Measurements from ENCODE around the gene PI4K2B. TPM values are rescaled to one million over a fixed set of nuclear protein-coding genes. Genes with fewer than 3 reads are reported as not detected.

Gene PI4K2B
- total and polyA plus RNA-seq, 2 of the 8 experiments (the other 6 are each of a cell fraction or from before 2014, with no cell fraction given), result 3.0 to 16.2 TPM

GRCh38 chr4:25245181-25245580 lies 11.3 kb downstream of the PI4K2B start:
- H3K4me1 ChIP-seq (replicated peaks in 1 of 4; ENCODE audit: control insufficient read depth in 3 of 4, insufficient read depth in 4 of 4, low read length in 3 of 4), result no peaks in the 10 kb centered on the region
- no peak overlapping the region for H3K23ac ChIP-seq (ENCODE audit: insufficient read length)
- no peak overlapping the region for H4K91ac ChIP-seq (replicated peaks; ENCODE audit: insufficient read length, low read length)
- no peaks in the 10 kb centered on the region for H3K27me3 ChIP-seq (replicated peaks in 1 of 4; ENCODE audit: control insufficient read depth in 3 of 4, extremely low read depth in 1 of 4, insufficient read depth in 3 of 4, low read length in 3 of 4)
- H3K9ac ChIP-seq (replicated peaks in 1 of 4; ENCODE audit: extremely low read depth in 1 of 4, low read depth in 3 of 4, low read length in 3 of 4), result no peak overlapping the region
- WGBS, 2 experiments (ENCODE audit: extremely low coverage in 1 of 2, insufficient coverage in 1 of 2, insufficient read length in 1 of 2, insufficient replicate concordance in 2 of 2, low coverage in 1 of 2, low lambda C conversion rate in 2 of 2, missing lambda C conversion rate in 1 of 2), result 85% methylated on average over 10 of the region's 10 CpGs; no CpG with 5 or more reads in 1 of the 2 experiments
- no peak overlapping the region for H3K4me3 ChIP-seq (ENCODE audit: extremely low read depth in 1 of 4, insufficient read depth in 2 of 4, low read depth in 3 of 4, low read length in 4 of 4)
- H2BK12ac ChIP-seq (ENCODE audit: low read depth, low read length), result no peak overlapping the region
- no peaks in the 10 kb centered on the region; the same call in 1 of the 2 replicates for H3K79me1 ChIP-seq (ENCODE audit: low read depth, low read length)
- H3K36me3 ChIP-seq (ENCODE audit: control insufficient read depth in 2 of 4, insufficient read depth in 4 of 4, low read length in 3 of 4), result peaks cover 0 to 3% (median 0%) of the 10 kb centered on the region in 4 experiments; a peak in 1 of 8 replicates
- no peak overlapping the region for H2AFZ ChIP-seq (ENCODE audit: low read length)
- CTCF ChIA-PET (ENCODE audit: partially characterized antibody), result no interaction called here
- peaks cover 0 to 25% of the 10 kb centered on the region in 2 experiments; a peak in 2 of 4 replicates for H3K79me2 ChIP-seq (ENCODE audit: control insufficient read depth in 1 of 2, insufficient read depth in 2 of 2, low read length in 2 of 2)
- no peak overlapping the region for H3K14ac ChIP-seq (ENCODE audit: insufficient read length)
- H3K23me2 ChIP-seq (ENCODE audit: low read depth, low read length), result no peaks in the 10 kb centered on the region
- H2BK120ac ChIP-seq (replicated peaks; ENCODE audit: low read depth, low read length), result no peak overlapping the region
- POLR2A ChIA-PET (ENCODE audit: partially characterized antibody), result no interaction called here
- no peak for TF ChIP-seq BRCA1 (IDR thresholded peaks at IDR 0.05; ENCODE audit: low read depth, low read length)
- TF ChIP-seq FOSL1 (IDR thresholded peaks at IDR 0.05; ENCODE audit: insufficient read depth, low read depth, low read length), result peak; percentile 86
- no peak for TF ChIP-seq EZH2 (IDR thresholded peaks at IDR 0.05; ENCODE audit: low read depth, low read length, severe bottlenecking)
- no peak for TF ChIP-seq BACH1 (IDR thresholded peaks at IDR 0.05; ENCODE audit: low read length)
- TF ChIP-seq KDM5A (IDR thresholded peaks at IDR 0.05; ENCODE audit: low read length), result no peak
- no peaks in the 10 kb centered on the region for H4K20me1 ChIP-seq (replicated peaks in 1 of 2; ENCODE audit: control insufficient read depth in 1 of 2, insufficient read depth in 2 of 2, low read length in 2 of 2)
- no peak overlapping the region for H4K5ac ChIP-seq (ENCODE audit: insufficient read length, low read depth, low read length)
- H2AK5ac ChIP-seq (ENCODE audit: low read depth, low read length), result no peak overlapping the region
- H2BK5ac ChIP-seq (ENCODE audit: low read depth, low read length), result no peak overlapping the region
- FAIRE-seq (no peak), DNase-seq (ENCODE audit: low read depth in 1 of 2, low spot score in 2 of 2) (no peak)
- H2BK20ac ChIP-seq (ENCODE audit: low read length), result no peak overlapping the region
- no peak overlapping the region for H3K4ac ChIP-seq (replicated peaks; ENCODE audit: insufficient read length, low read depth, low read length)
- H2BK15ac ChIP-seq (ENCODE audit: low read length), result no peak overlapping the region
- peaks cover 0 to 9% of the 10 kb centered on the region in 2 experiments; a peak in 1 of 4 replicates for H3K9me3 ChIP-seq (ENCODE audit: insufficient read depth in 2 of 2, low read depth in 1 of 2, low read length in 1 of 2)
- H3K18ac ChIP-seq (ENCODE audit: extremely low read depth, low read length), result no peak overlapping the region
- no peak overlapping the region for H3K27ac ChIP-seq (ENCODE audit: low read depth, low read length)
- H3K56ac ChIP-seq (replicated peaks; ENCODE audit: insufficient read length, low read depth, low read length), result no peak overlapping the region
- no peak overlapping the region for H3K4me2 ChIP-seq (ENCODE audit: insufficient read depth in 1 of 2, low read depth in 2 of 2, low read length in 2 of 2)
- H4K8ac ChIP-seq (ENCODE audit: extremely low read depth, insufficient read depth, low read length), result no peak overlapping the region; the same call in 1 of the 2 replicates

All from H1 (cell line).